Retinal pigment epithelial cell (primary cell): ENCODE results near the gene CRABP2.

Experiments
- DNase-seq: peaks from one replicate; pipeline ENCODE4 v3.0.0-alpha.2; 2010; ENCODE audit warnings: low read depth
- H3K4me3 ChIP-seq: 2 replicates; pipeline ENCODE4 v1.5.1; 2011; ENCODE audit warnings: mild to moderate bottlenecking, low read length, control low read depth, moderate library complexity
- TF ChIP-seq, protein P1 (sequence below): conservative IDR thresholded peaks from 2 replicates; pipeline ENCODE4 v1.5.1; 2011; ENCODE audit warnings: low read depth, low read length, control low read depth, inconsistent platforms

CRABP2 gene

DNA sequence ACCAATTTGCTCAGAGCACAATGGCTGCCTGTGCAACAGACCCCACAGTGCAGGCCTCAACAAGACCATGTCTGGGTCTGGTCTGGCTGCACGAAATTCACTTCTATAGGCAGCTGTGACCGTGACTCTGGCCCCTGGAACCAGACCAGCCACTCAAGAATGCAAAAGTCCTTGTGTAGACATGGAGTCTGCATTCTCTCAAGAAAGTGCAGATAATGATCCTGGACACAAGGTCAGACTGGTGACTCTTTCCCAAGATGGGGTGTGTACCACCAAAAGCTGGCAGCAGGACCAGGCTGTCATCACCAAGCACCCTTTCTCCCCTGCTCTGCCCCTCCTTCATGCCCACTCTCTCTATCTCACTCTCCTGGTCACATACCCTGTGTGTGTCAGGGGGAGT, 15.7 kb upstream of the CRABP2 start:
- TF ChIP-seq, protein P1, sequence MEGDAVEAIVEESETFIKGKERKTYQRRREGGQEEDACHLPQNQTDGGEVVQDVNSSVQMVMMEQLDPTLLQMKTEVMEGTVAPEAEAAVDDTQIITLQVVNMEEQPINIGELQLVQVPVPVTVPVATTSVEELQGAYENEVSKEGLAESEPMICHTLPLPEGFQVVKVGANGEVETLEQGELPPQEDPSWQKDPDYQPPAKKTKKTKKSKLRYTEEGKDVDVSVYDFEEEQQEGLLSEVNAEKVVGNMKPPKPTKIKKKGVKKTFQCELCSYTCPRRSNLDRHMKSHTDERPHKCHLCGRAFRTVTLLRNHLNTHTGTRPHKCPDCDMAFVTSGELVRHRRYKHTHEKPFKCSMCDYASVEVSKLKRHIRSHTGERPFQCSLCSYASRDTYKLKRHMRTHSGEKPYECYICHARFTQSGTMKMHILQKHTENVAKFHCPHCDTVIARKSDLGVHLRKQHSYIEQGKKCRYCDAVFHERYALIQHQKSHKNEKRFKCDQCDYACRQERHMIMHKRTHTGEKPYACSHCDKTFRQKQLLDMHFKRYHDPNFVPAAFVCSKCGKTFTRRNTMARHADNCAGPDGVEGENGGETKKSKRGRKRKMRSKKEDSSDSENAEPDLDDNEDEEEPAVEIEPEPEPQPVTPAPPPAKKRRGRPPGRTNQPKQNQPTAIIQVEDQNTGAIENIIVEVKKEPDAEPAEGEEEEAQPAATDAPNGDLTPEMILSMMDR = no peak
- no peak overlapping the region for H3K4me3 ChIP-seq
- no peak for DNase-seq

DNA sequence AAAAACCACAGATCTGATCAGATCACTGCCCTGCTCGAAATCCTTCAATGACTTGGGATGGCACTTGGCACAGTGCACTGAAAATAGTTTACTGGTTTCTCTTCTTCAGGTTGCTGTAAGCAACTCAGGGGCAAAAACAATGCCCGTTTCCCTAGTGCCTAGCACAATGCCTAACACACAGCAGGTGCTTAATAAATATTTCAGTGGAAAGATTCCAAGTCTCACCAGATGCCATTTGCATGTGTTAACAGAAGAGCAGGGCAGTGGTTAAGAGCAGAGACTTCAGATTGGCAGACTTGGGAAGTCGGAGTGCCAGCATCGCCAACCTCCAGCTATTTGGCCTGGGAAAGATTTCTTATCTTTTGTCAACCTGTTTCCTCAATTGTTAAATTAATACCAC, 12.0 kb upstream of the CRABP2 start:
- no peak overlapping the region for H3K4me3 ChIP-seq
- DNase-seq = no peak
- TF ChIP-seq, protein P1 = no peak

DNA sequence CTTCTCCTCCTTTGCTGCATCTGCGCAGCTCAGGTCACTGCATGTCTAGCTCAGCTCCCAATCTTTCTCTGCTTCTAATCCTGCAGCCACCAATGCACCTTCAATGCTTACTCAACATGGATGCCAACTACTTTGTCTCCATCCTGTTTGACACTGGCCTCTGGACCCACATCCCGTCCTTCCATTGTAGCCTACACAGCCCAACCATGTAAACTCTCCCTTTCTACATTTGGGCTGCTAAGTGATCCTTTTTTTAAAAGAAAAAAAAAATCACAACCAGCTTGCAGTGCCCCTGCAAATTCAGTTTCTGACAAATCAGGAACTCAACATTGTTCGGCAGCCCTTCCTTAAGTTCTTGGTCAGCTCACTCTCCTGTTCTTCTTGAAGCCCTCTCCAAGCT, 9.4 kb upstream of the CRABP2 start:
- DNase-seq = no peak
- TF ChIP-seq, protein P1 = no peak
- H3K4me3 ChIP-seq = no peak overlapping the region

DNA sequence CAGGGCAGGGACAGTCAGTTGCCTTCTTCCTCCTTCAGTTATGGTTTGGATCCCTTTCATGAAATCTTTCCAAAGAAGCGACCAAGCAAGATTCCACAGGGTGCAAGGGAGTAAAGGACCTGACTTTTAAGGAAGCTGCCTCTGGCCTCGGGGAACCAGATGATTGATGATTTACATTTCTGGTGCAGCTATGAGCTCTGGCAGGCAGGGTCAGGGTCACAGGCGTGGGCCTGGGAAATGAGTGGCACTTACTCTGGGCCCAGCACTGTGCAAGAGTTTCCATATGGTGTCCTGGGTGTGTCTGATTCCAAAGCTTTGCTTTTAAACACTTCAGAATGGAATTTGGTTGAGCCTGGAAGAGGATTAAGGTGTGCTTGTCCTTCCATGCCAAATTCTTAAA, 7.2 kb upstream of the CRABP2 start:
- no peak overlapping the region for H3K4me3 ChIP-seq
- DNase-seq = no peak
- TF ChIP-seq, protein P1 = no peak

DNA sequence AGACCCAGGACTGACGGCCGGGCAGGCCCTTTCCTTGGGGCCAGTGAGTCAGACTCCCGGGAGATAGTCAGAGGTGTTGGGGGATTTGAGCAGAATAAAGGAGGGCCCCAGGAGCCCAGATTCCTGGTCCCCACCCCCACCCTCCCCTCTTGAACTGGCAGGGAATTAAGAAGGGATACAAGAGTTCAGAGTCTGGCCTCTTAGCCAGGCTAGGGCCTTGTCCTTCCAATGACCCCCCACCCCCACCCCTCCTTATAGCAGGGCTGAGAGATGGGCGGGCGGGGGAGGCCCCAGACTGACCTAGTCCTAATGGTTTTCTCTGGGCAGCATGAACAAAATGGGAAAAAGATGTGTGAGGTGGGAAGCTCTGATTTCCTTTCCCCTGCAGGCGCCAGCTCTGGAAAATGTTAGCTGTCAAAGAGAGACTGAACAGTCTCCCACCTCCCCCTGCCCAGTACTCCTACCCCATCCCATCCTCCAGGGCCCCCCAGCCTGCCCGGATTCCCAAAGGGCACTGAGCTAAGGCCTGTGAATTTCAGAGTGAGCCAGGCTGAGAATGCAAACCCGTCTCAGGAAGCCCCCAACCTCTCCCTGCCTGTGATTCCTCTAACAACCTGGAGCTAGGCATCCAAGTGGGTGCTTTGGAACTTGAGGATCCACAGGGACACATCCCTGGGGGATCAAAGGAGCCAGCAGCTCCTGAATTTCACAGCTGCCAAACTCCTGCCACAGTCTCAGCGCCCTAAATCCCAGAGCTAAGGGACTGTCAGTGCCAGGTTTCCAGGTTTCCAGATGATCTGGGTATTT, 5.8 kb upstream of the CRABP2 start:
- no peak for DNase-seq
- no peak overlapping the region for H3K4me3 ChIP-seq
- TF ChIP-seq, protein P1 = no peak

DNA sequence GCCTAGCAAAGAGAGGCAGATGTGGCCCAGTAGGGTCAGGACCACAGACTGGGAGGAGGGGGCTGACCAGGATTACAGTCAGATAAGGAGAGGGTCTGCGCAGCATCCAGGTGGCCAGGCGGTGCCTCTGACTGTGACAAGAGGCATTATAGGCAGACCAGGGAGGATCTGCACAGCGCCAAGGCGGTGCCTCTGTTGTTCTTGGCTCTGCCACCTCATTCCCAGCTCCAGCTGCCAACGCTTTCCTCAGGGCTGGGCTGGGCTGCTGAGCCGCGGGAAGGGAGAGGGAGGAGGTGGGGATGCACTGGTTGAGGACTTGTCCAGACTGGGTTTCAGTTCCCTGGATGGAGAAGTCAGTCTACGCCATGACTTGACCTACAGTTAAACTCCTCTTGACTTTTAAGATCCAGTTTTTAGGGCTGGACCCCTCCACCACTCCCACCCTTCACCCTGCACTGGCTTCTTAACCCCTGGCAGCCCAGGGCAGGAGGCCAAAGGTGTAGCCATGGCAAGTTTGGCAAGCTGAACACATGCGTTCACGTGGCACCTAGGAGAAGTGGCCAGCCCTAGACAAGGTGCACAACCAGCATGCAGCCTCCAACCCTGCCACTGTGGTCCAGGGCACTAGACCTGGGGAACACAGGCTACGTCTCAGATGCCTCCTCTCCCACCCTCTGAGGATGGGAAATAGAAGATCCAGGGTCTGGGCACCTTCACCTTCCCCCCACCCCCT, 4.5 kb upstream of the CRABP2 start:
- no peak for DNase-seq
- H3K4me3 ChIP-seq = no peak overlapping the region
- TF ChIP-seq, protein P1 = no peak

DNA sequence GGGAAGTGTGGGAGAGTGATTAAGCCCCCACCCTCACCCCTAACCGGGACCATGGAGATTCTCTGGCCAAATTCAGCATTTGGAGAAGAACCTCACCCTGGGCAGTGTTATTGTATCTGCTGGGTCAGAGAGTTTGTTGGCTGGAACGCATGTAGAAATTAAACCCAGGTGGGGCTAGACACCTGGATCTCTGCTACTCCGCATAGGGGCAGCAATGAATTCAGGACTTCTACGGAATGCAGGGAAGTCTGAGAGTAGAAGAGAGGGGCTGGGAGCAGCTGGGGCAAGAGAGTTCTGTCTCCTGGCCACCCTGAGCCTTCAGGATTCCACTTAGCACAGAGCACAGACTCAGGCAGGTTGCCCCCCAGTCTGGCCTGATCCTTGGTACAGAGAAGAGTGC, 3.6 kb upstream of the CRABP2 start:
- DNase-seq = no peak
- no peak overlapping the region for H3K4me3 ChIP-seq
- TF ChIP-seq, protein P1 = no peak
